ENCODE results near the gene PSMG2. TPM values are rescaled to one million over a fixed set of nuclear protein-coding genes. Genes with fewer than 3 reads are reported as not detected.

PSMG2 gene
- total RNA-seq, 4 donors from 2014 or later: 62.4 to 70.2 (median 69.0) TPM

DNA sequence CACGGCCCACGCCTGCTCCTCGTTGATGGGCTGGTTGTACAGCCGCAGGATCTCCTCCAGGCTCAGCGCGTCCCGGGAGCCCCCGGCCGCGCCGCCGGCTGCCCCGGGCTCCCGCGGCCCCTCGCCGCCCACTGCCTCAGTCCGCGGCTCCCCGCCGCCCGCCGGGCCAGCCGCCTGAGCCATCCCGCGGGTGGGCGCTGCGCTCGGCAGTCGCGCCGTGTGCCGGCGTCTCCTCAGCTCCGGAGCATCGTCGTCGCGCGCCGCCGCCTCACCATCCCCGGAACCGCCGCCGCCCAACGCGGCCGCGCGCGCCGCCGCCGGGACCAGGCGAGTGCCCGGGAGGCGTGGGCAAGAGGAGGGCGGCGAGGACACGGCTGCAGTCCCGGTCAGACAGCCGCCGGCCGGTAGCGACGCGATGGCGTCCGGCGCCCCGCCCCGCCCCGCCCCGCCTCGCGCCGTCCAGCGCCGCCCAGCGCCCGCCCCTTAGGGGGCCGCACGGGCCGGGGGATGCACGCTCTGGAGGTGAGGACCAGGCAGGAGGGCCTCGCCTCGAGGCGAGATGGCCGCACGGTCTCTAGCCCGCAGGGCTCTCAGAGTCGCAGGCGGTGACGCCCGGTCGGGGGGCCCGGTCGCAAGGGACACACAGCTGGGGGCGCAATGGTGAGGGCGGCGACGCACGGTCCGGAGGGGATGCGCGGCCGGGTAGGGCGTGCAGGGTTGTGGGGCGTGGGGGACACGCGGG lies 45.0 kb upstream of the PSMG2 start, which contains the start of gene SPIRE1:
SPIRE1 (minus strand) TSS at position 424 of the 742 bp plus-strand sequence; CDS start at position 183, 241 bp downstream.
- peak; percentile 55 for DNase-seq
- H3K4me1 ChIP-seq: no peaks in the 10 kb centered on the region

DNA sequence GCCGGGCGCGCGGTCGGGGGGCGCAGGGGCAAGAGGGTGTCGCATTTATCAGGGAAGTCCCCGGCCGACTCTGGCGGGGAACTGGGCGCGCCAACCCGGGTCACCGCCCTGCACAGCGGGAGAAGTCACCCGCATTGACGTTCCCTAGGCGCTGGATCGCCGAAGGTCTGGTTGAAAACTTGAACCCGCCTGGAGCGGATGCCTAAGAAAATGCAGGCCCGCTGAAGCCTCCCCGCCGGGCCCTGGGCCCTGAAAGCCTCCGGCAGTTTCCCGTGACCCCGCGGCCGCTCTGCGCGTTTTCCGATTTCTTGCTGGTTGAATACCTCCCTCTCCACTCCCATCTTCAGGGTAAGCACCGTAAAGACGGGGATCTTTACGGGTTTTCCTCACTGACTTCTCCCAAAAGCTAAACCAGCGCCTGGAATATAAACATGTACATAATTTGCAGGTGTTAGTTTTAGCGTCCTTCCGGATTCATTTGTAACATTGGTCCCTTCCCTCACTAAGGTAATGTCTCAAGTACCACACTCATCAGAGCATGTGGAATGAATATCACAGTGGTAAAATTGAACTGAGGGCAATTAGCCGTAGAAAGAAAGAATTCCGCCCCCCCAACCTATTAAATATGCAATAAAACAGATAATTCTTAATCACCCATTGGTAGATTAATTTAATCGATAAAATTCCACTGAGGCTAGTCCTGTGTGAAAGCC lies 44.3 kb upstream of the PSMG2 start:
- TF ChIP-seq POLR2A (IDR thresholded peaks at IDR 0.05): no peak
- no peak for TF ChIP-seq CTCF (IDR thresholded peaks at IDR 0.05)
- H3K4me3 ChIP-seq: peak overlapping the region; percentile 47 to 87
- H3K36me3 ChIP-seq: no peaks in the 10 kb centered on the region
- DNase-seq: peak; percentile 40 to 46
- no peaks in the 10 kb centered on the region for H3K9me3 ChIP-seq
- peak overlapping the region; percentile 86 to 98 for H3K27ac ChIP-seq
- no peaks in the 10 kb centered on the region for H3K27me3 ChIP-seq
- intact Hi-C loops (cut with DNase I; ENCODE audit: low total_unique reads): loop anchor here (5.0 kb wide), 1 partner anchor 266 kb away; no protein-coding TSS in a partner anchor
- no peaks in the 10 kb centered on the region for H3K4me1 ChIP-seq

More for the DNA sequence above, 45.0 kb upstream of the PSMG2 start, which contains the start of gene SPIRE1:
- intact Hi-C loops (cut with DNase I; ENCODE audit: low total_unique reads): loop anchor here (5.0 kb wide), 1 partner anchor 266 kb away; no protein-coding TSS in a partner anchor
- Histone ChIP-seq H3K27ac (peak within 1 kb of the TSS; percentile 86 to 98), H3K9me3 (no peaks in the 10 kb centered on the region), H3K4me3 (peak within 1 kb of the TSS; percentile 47 to 87), H3K36me3 (no peaks in the 10 kb centered on the region), H3K27me3 (no peaks in the 10 kb centered on the region)
- TF ChIP-seq CTCF (IDR thresholded peaks at IDR 0.05) (no peak), POLR2A (IDR thresholded peaks at IDR 0.05) (peak in 1 of 2 donors; percentile 72)

- DNase-seq: peak; percentile 45 to 66
- H3K9me3 ChIP-seq: no peaks in the 10 kb centered on the region
- no peaks in the 10 kb centered on the region for H3K4me1 ChIP-seq
- no peak overlapping the region for H3K4me3 ChIP-seq
- peak; percentile 87 to 93 (median 88) for TF ChIP-seq CTCF (IDR thresholded peaks at IDR 0.05)
- no peak for TF ChIP-seq POLR2A (IDR thresholded peaks at IDR 0.05)
- intact Hi-C loops (cut with DNase I; ENCODE audit: low total_unique reads): loop anchor here (5.0 kb wide), 1 partner anchor 268 kb away; no protein-coding TSS in a partner anchor
- peak overlapping the region; percentile 33 to 40 for H3K27ac ChIP-seq
- no peaks in the 10 kb centered on the region for H3K36me3 ChIP-seq
- H3K27me3 ChIP-seq: no peaks in the 10 kb centered on the region
Measured at GRCh38 chr18:12659904-12660605, 42.8 kb upstream of the PSMG2 start.

GRCh38 chr18:12668041-12668440 lies 34.8 kb upstream of the PSMG2 start:
- Histone ChIP-seq H3K4me1 (no peaks in the 10 kb centered on the region), H3K9me3 (no peaks in the 10 kb centered on the region), H3K36me3 (no peaks in the 10 kb centered on the region), H3K27ac (no peak overlapping the region), H3K27me3 (no peaks in the 10 kb centered on the region), H3K4me3 (no peak overlapping the region)
- intact Hi-C loops (cut with DNase I; ENCODE audit: low total_unique reads): no loop called here
- no peak for DNase-seq
- TF ChIP-seq POLR2A (IDR thresholded peaks at IDR 0.05): no peak
- TF ChIP-seq CTCF (IDR thresholded peaks at IDR 0.05): no peak

Data from uterus (tissue), 4 donors.